Measurements from ENCODE around the gene ZMAT2. TPM values are rescaled to one million over a fixed set of nuclear protein-coding genes. Genes with fewer than 3 reads are reported as not detected.
A peak's percentile ranks its signal among the peaks of the same experiment; 100 is the strongest.
"Not testable (repeated sequence)": the region's sequence is repeated elsewhere in the genome, so short reads cannot be mapped to it uniquely, and the experiment has no call there.

ZMAT2 gene
- total and polyA plus RNA-seq, 10 of the 15 experiments (the other 5 are each of a cell fraction or from before 2014, with no cell fraction given) = 28.1 to 102 (median 42.9) TPM

- DNase-seq (ENCODE audit: low read depth, low spot score); POLR2A ChIA-PET; H3K79me2 ChIP-seq (ENCODE audit: control insufficient read depth, insufficient read depth, low read length); BruUV-seq (replicated peaks); H3K4me1 ChIP-seq (ENCODE audit: control insufficient read depth, insufficient read depth, low read length); H3K4me3 ChIP-seq; SMC1A ChIA-PET (ENCODE audit: uncharacterized antibody, unreplicated experiment); H3K9ac ChIP-seq (ENCODE audit: control insufficient read depth, insufficient read depth, low read length); H3K27me3 ChIP-seq (replicated peaks in 1 of 2; ENCODE audit: control insufficient read depth in 2 of 2, insufficient read depth in 2 of 2, low read length in 1 of 2); FAIRE-seq; ATAC-seq; RAD21 ChIA-PET (ENCODE audit: unreplicated experiment); H4K20me1 ChIP-seq (ENCODE audit: control insufficient read depth, insufficient read depth); H2AFZ ChIP-seq (ENCODE audit: control insufficient read depth, low read depth, low read length); H3K27ac ChIP-seq (ENCODE audit: control insufficient read depth, insufficient read depth); H3K9me3 ChIP-seq (replicated peaks; ENCODE audit: control insufficient read depth, insufficient read depth, low read length); H3K4me2 ChIP-seq (ENCODE audit: control insufficient read depth, insufficient read depth); H3K36me3 ChIP-seq (ENCODE audit: control insufficient read depth in 2 of 2, insufficient read depth in 2 of 2, low read length in 1 of 2): not testable (repeated sequence)
- 93% methylated on average over 2 of the region's 2 CpGs for WGBS (ENCODE audit: insufficient coverage, insufficient replicate concordance, low lambda C conversion rate, missing lambda C conversion rate)
- CTCF ChIA-PET = interaction anchor here (1.0 kb wide), 2 partner anchors 472 to 476 kb away, joined by 3 to 4 read pairs; no protein-coding TSS in a partner anchor
- intact Hi-C loops (cut with micrococcal nuclease; ENCODE audit: unreplicated experiment) = loop anchor here (10.0 kb wide), 1 partner anchor 899 kb away; the partner anchor contains the start of gene DIAPH1
- in situ Hi-C loops (cut with MboI) = loop anchor here (5.0 kb wide), 2 partner anchors 354 to 474 kb away; partner anchors contain the start of gene SLC4A9
Measured at GRCh38 chr5:140716238-140716637, 16.0 kb downstream of the ZMAT2 start.

GRCh38 chr5:140718266-140718592 is 18.0 kb downstream of the ZMAT2 start:
- H3K9ac ChIP-seq (ENCODE audit: control insufficient read depth, insufficient read depth, low read length) = no peak overlapping the region
- in situ Hi-C loops (cut with MboI) = loop anchor here (5.0 kb wide), 2 partner anchors 356 to 476 kb away; partner anchors contain the start of gene SLC4A9
- TF ChIP-seq KLF5 (IDR thresholded peaks at IDR 0.05; ENCODE audit: partially characterized antibody) (no peak), SIX5 (IDR thresholded peaks at IDR 0.05; ENCODE audit: low read depth, low read length, severe bottlenecking) (no peak), MYB (IDR thresholded peaks at IDR 0.05; ENCODE audit: borderline replicate concordance, low read depth, low read length) (no peak), WRNIP1 (IDR thresholded peaks at IDR 0.05; ENCODE audit: borderline replicate concordance, low read depth, low read length) (no peak), EP300 (IDR thresholded peaks at IDR 0.05; ENCODE audit: borderline replicate concordance in 1 of 2, control insufficient read depth in 1 of 2, low read depth in 2 of 2, low read length in 2 of 2) (no peak), ZSCAN29 (IDR thresholded peaks at IDR 0.05) (no peak), BMI1 (IDR thresholded peaks at IDR 0.05; ENCODE audit: borderline replicate concordance) (no peak), SIN3A (IDR thresholded peaks at IDR 0.05; ENCODE audit: low read depth, low read length) (no peak), ZNF622 (IDR thresholded peaks at IDR 0.05) (no peak), TAF1 (IDR thresholded peaks at IDR 0.05; ENCODE audit: borderline replicate concordance, low read depth, low read length) (no peak)
- TF ChIP-seq, protein P1, sequence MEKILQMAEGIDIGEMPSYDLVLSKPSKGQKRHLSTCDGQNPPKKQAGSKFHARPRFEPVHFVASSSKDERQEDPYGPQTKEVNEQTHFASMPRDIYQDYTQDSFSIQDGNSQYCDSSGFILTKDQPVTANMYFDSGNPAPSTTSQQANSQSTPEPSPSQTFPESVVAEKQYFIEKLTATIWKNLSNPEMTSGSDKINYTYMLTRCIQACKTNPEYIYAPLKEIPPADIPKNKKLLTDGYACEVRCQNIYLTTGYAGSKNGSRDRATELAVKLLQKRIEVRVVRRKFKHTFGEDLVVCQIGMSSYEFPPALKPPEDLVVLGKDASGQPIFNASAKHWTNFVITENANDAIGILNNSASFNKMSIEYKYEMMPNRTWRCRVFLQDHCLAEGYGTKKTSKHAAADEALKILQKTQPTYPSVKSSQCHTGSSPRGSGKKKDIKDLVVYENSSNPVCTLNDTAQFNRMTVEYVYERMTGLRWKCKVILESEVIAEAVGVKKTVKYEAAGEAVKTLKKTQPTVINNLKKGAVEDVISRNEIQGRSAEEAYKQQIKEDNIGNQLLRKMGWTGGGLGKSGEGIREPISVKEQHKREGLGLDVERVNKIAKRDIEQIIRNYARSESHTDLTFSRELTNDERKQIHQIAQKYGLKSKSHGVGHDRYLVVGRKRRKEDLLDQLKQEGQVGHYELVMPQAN (conservative IDR thresholded peaks at IDR 0.05) = no peak
- TF ChIP-seq, protein P2, sequence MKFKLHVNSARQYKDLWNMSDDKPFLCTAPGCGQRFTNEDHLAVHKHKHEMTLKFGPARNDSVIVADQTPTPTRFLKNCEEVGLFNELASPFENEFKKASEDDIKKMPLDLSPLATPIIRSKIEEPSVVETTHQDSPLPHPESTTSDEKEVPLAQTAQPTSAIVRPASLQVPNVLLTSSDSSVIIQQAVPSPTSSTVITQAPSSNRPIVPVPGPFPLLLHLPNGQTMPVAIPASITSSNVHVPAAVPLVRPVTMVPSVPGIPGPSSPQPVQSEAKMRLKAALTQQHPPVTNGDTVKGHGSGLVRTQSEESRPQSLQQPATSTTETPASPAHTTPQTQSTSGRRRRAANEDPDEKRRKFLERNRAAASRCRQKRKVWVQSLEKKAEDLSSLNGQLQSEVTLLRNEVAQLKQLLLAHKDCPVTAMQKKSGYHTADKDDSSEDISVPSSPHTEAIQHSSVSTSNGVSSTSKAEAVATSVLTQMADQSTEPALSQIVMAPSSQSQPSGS (IDR thresholded peaks at IDR 0.05; ENCODE audit: low read length) = no peak

More at GRCh38 chr5:140718266-140718592, 18.0 kb downstream of the ZMAT2 start:
- WGBS (ENCODE audit: insufficient coverage, insufficient replicate concordance, low lambda C conversion rate, missing lambda C conversion rate) = 85% methylated on average over 7 of the region's 7 CpGs
- Histone ChIP-seq H3K79me2 (ENCODE audit: control insufficient read depth, insufficient read depth, low read length) (no peaks in the 10 kb centered on the region), H3K4me2 (ENCODE audit: control insufficient read depth, insufficient read depth) (no peak overlapping the region), H4K20me1 (ENCODE audit: control insufficient read depth, insufficient read depth) (no peaks in the 10 kb centered on the region), H2AFZ (ENCODE audit: control insufficient read depth, low read depth, low read length) (peak overlapping the region; percentile 31; the same call in 1 of the 2 replicates), H3K4me1 (ENCODE audit: control insufficient read depth, insufficient read depth, low read length) (no peaks in the 10 kb centered on the region), H3K36me3 (ENCODE audit: control insufficient read depth in 2 of 2, insufficient read depth in 2 of 2, low read length in 1 of 2) (no peaks in the 10 kb centered on the region), H3K4me3 (no peak overlapping the region), H3K27me3 (replicated peaks in 1 of 2; ENCODE audit: control insufficient read depth in 2 of 2, insufficient read depth in 2 of 2, low read length in 1 of 2) (no peaks in the 10 kb centered on the region), H3K27ac (ENCODE audit: control insufficient read depth, insufficient read depth) (no peak overlapping the region), H3K9me3 (replicated peaks; ENCODE audit: control insufficient read depth, insufficient read depth, low read length) (no peaks in the 10 kb centered on the region)
- no peak for FAIRE-seq
- SMC1A ChIA-PET (ENCODE audit: uncharacterized antibody, unreplicated experiment) = interaction anchor here (0.8 to 3.1 kb wide), 7 partner anchors 84 to 373 kb away, joined by 3 to 21 read pairs (median 4); partner anchors contain the start of gene EIF4EBP3
- intact Hi-C loops (cut with micrococcal nuclease; ENCODE audit: unreplicated experiment) = loop anchor here (2.0 to 10.0 kb wide), 2 partner anchors 53 to 897 kb away; partner anchors contain the start of genes DIAPH1 and WDR55
- CTCF ChIA-PET = interaction anchor here (0.8 to 4.9 kb wide), 15 partner anchors 8 to 478 kb away, joined by 3 to 52 read pairs (median 5); partner anchors contain the start of genes HARS1 and HARS2
- no TSS peak for BruUV-seq (replicated peaks)
- POLR2A ChIA-PET = interaction anchor here (0.6 to 1.0 kb wide), 3 partner anchors 8 to 474 kb away, joined by 3 read pairs; no protein-coding TSS in a partner anchor
- RAD21 ChIA-PET (ENCODE audit: unreplicated experiment) = interaction anchor here (0.7 to 5.1 kb wide), 12 partner anchors 7 to 602 kb away, joined by 3 to 34 read pairs (median 5); partner anchors contain the start of genes HARS1, HARS2, IK and NDUFA2
- DNase-seq (ENCODE audit: low read depth, low spot score) = no peak
- peak; percentile 11; the same call in 2 of the 3 replicates for ATAC-seq
